Neural crest cell (in vitro differentiated cells): Measurements from ENCODE around the gene PPHLN1. TPM values are rescaled to one million over a fixed set of nuclear protein-coding genes. Genes with fewer than 3 reads are reported as not detected.

ENCODE experiments used
- DNase-seq: peaks from one replicate; pipeline ENCODE4 v3.0.0; 2021; ENCODE audit warnings: low read depth, mixed read lengths, low spot score
- H3K27ac Mint-ChIP-seq: one replicate; pipeline ENCODE4 v1.8.0; 2021; ENCODE audit warnings: mild to moderate bottlenecking, mixed read lengths; ENCODE audit not compliant: unreplicated experiment
- H3K27me3 Mint-ChIP-seq: 2 replicates; pipeline ENCODE4 v1.8.0; 2021; ENCODE audit warnings: low read depth, mild to moderate bottlenecking, mixed read lengths
- H3K36me3 Mint-ChIP-seq: 2 replicates; pipeline ENCODE4 v1.8.0; 2021; ENCODE audit warnings: low read depth, mild to moderate bottlenecking, mixed read lengths
- H3K4me1 Mint-ChIP-seq: 2 replicates; pipeline ENCODE4 v1.8.0; 2021; ENCODE audit warnings: mixed read lengths
- H3K4me3 Mint-ChIP-seq: one replicate; pipeline ENCODE4 v1.8.0; 2021; ENCODE audit warnings: mild to moderate bottlenecking, mixed read lengths
- H3K9me3 Mint-ChIP-seq: 2 replicates; pipeline ENCODE4 v1.8.0; 2021; ENCODE audit warnings: mixed read lengths
- total RNA-seq: library from RNA; stranded (reverse); gene quantifications from 2 replicates; pipeline ENCODE4 v1.2.1, GENCODE V29; 2021
- TF ChIP-seq, protein P1 (sequence below): fragments of 200-600 bp; sonication (generic); conservative IDR thresholded peaks from 2 replicates; pipeline ENCODE4 v1.5.0; 2021; ENCODE audit warnings: antibody characterized with exemption, mild to moderate bottlenecking

The PPHLN1 gene
- total RNA-seq, 1 donor from 2014 or later: 57.9 TPM

DNA sequence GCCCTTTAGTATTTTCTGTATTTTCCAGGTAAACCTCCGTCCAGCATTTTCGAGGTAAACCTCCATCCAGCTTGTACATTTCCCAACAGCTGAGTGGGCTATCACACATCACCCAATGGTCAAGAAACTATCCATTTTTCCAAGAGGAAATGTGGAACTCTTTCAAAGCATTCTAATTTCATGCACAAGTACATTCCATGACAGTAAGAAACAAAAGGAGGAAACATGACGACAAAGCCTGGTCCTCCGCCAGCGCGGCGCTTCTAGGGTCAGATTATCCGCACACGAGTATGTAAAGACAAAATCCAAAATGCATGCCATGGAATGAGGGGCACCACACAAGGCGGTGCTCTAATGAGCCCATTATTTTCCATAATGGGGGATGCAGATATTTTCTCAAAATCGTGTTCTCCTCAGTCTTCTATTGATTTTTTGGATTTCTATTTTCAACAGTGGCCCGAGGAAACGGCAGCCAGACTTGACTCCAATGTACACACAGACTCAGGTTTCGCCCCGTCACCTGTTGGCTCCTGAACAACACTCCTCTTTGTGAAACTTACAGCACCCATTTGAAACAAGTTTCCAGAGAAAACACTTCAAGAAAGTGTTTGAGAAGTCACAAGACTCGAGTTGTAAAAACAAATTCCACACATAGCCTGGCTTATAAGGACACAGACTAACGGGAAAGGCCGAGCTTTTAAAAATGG is 156.2 kb downstream of the PPHLN1 start:
- TF ChIP-seq, protein P1, sequence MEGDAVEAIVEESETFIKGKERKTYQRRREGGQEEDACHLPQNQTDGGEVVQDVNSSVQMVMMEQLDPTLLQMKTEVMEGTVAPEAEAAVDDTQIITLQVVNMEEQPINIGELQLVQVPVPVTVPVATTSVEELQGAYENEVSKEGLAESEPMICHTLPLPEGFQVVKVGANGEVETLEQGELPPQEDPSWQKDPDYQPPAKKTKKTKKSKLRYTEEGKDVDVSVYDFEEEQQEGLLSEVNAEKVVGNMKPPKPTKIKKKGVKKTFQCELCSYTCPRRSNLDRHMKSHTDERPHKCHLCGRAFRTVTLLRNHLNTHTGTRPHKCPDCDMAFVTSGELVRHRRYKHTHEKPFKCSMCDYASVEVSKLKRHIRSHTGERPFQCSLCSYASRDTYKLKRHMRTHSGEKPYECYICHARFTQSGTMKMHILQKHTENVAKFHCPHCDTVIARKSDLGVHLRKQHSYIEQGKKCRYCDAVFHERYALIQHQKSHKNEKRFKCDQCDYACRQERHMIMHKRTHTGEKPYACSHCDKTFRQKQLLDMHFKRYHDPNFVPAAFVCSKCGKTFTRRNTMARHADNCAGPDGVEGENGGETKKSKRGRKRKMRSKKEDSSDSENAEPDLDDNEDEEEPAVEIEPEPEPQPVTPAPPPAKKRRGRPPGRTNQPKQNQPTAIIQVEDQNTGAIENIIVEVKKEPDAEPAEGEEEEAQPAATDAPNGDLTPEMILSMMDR: no peak
- Mint-ChIP-seq H3K9me3 (no peaks in the 10 kb centered on the region), H3K27me3 (peaks cover 3% of the 10 kb centered on the region), H3K36me3 (no peaks in the 10 kb centered on the region), H3K4me3 (peak overlapping the region; percentile 92), H3K4me1 (peaks cover 38% of the 10 kb centered on the region), H3K27ac (no peak overlapping the region)
- DNase-seq: no peak

- peak; percentile 84 for DNase-seq
- Mint-ChIP-seq H3K36me3 (no peaks in the 10 kb centered on the region), H3K4me1 (peaks cover 38% of the 10 kb centered on the region), H3K27me3 (peaks cover 3% of the 10 kb centered on the region), H3K4me3 (peak overlapping the region; percentile 92), H3K9me3 (no peaks in the 10 kb centered on the region), H3K27ac (peak overlapping the region; percentile 80)
- TF ChIP-seq, protein P1: peak; percentile 96
Observed at GRCh38 chr12:42482748-42483520, 157.0 kb downstream of the PPHLN1 start.

- no peaks in the 10 kb centered on the region for H3K36me3 Mint-ChIP-seq
- H3K27ac Mint-ChIP-seq: peak overlapping the region; percentile 94
- DNase-seq: no peak
- H3K4me3 Mint-ChIP-seq: peak overlapping the region; percentile 90
- peaks cover 38% of the 10 kb centered on the region for H3K4me1 Mint-ChIP-seq
- H3K27me3 Mint-ChIP-seq: peaks cover 3% of the 10 kb centered on the region
- TF ChIP-seq, protein P1: no peak
- H3K9me3 Mint-ChIP-seq: no peaks in the 10 kb centered on the region
Observed at GRCh38 chr12:42483521-42483790, 157.5 kb downstream of the PPHLN1 start.

DNA sequence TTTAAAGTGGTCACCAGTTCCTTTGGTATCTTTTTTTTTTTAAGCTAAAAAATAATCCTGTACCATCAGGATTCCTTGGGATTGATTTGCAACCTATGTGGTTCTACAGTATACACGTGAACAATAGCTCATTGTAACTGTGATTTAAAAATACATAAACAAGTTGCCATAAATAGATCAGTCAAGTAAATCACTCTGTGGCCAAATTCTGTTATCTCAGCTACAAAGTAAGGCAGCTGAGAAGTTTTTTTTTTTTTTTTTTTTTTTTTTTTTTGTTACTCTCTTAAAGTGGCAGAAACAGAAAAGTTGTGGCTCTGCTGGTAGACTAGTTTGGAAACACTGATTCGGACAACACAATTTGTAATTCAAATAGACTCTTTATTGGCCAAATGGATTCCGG is 159.0 kb downstream of the PPHLN1 start:
- H3K4me3 Mint-ChIP-seq: peak overlapping the region; percentile 90
- peaks cover 3% of the 10 kb centered on the region for H3K27me3 Mint-ChIP-seq
- H3K36me3 Mint-ChIP-seq: no peaks in the 10 kb centered on the region
- no peak for DNase-seq
- peaks cover 38% of the 10 kb centered on the region for H3K4me1 Mint-ChIP-seq
- H3K27ac Mint-ChIP-seq: no peak overlapping the region
- H3K9me3 Mint-ChIP-seq: no peaks in the 10 kb centered on the region
- TF ChIP-seq, protein P1: no peak

DNA sequence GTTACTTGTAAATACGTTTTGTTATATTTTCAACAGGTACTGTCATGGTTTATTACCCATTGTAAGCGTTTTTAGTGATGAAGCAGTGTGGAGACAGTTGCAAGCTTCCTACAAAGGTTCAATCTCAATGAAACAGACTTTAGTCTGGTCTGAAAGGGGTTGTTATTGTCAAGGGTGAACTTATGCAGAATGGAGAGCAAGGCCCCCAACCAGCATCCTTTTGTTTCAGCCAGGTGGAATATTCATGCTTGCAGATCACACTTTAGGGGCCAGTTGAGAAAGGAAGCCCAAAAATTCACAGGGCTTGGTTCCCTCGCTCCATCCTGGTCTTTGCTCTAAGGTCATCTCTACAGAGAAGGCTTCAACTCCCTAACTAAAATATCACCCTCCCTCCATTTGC is 159.9 kb downstream of the PPHLN1 start:
- no peaks in the 10 kb centered on the region for H3K9me3 Mint-ChIP-seq
- H3K4me1 Mint-ChIP-seq: peaks cover 38% of the 10 kb centered on the region
- H3K36me3 Mint-ChIP-seq: no peaks in the 10 kb centered on the region
- peaks cover 3% of the 10 kb centered on the region for H3K27me3 Mint-ChIP-seq
- no peak overlapping the region for H3K27ac Mint-ChIP-seq
- DNase-seq: no peak
- TF ChIP-seq, protein P1: no peak
- H3K4me3 Mint-ChIP-seq: peak overlapping the region; percentile 90
